Measurements from ENCODE around the gene SULT4A1.

SULT4A1 gene

DNA sequence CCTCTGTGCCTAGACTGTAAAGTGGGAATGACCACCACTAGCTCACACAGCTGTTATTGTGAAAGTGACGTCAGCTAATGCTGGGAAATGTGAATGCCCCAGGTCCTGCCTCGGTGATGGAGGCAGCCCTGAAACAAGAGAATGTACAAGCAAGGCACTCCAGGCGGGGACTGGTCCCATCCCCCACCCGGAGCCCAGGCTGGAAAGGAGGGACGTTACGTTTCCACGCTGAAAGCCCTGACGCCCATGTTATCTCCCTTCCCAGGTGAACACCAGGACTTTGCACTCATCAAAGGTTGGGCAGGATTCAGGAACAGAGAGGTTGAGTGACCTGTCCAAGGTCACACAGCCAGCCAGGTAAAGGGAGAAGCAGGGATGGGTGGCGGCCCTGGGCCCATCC lies 784 bp downstream of the SULT4A1 start:
- H3K4me1 ChIP-seq (ENCODE audit: control insufficient read depth, insufficient read depth, low read length), result peaks cover 7% of the 10 kb centered on the region
- no peak overlapping the region for H3K27ac ChIP-seq (ENCODE audit: low read length)
- H3K36me3 ChIP-seq (ENCODE audit: control insufficient read depth, insufficient read depth, low read length), result no peaks in the 10 kb centered on the region
- no peak for DNase-seq (ENCODE audit: low read depth, low spot score)
- no peaks in the 10 kb centered on the region for H3K9me3 ChIP-seq (ENCODE audit: control insufficient read depth, insufficient read depth, low read length)
- H3K27me3 ChIP-seq (ENCODE audit: control insufficient read depth, insufficient read depth, low read length), result no peaks in the 10 kb centered on the region
- no CpG with 5 or more reads among the region's 9 CpGs for WGBS (ENCODE audit: insufficient coverage, insufficient read length)
- H3K4me3 ChIP-seq (ENCODE audit: low read length), result peak overlapping the region; percentile 75; the same call in 1 of the 2 replicates

DNA sequence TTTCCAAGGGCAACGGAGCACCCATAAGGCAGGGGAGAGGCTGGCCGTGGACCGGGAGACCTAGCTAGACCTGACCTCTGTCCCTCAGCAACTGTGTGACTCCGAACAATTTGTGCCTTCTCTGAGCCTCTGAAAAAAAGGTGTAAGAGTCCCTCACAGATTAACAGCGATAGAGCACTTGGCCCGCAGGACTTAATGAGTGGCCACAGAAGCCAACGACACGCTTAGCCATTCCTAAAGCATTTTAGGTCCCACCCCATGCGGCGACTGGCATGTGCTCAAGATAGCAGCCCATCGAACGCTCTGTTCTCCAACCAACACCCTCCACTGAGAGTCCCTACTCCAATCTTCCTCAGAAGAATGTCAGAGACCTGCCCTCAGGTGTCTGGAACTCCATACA lies 1.5 kb downstream of the SULT4A1 start:
- no CpG with 5 or more reads among the region's 12 CpGs for whole genome bisulfite sequencing (ENCODE audit: insufficient coverage, insufficient read length)
- Histone ChIP-seq H3K4me1 (ENCODE audit: control insufficient read depth, insufficient read depth, low read length) (peaks cover 7% of the 10 kb centered on the region), H3K9me3 (ENCODE audit: control insufficient read depth, insufficient read depth, low read length) (no peaks in the 10 kb centered on the region), H3K27me3 (ENCODE audit: control insufficient read depth, insufficient read depth, low read length) (no peaks in the 10 kb centered on the region), H3K4me3 (ENCODE audit: low read length) (no peak overlapping the region), H3K36me3 (ENCODE audit: control insufficient read depth, insufficient read depth, low read length) (no peaks in the 10 kb centered on the region), H3K27ac (ENCODE audit: low read length) (no peak overlapping the region)
- DNase-seq (ENCODE audit: low read depth, low spot score), result no peak

DNA sequence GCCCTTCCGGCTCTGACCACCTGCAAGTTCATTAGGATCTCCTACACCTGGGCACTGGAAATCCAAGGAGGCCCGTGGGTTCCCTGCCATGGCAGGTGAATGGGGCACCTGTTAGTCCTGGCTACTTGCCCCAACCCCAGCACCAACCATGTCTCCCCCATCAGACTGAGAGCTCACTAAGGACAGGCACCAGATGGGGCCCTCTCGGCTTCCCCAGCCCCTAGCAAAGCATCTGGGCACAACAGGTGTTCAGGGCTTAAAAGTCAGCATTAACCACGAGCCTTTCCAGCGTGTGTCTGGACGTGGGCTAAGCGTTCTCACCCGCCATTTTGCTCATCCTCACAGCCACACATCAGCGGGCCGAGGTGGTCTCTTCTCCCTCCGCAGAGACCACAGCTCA lies 2.2 kb downstream of the SULT4A1 start:
- no CpG with 5 or more reads among the region's 11 CpGs for WGBS (ENCODE audit: insufficient coverage, insufficient read length)
- peaks cover 7% of the 10 kb centered on the region for H3K4me1 ChIP-seq (ENCODE audit: control insufficient read depth, insufficient read depth, low read length)
- no peaks in the 10 kb centered on the region for H3K27me3 ChIP-seq (ENCODE audit: control insufficient read depth, insufficient read depth, low read length)
- DNase-seq (ENCODE audit: low read depth, low spot score), result no peak
- H3K9me3 ChIP-seq (ENCODE audit: control insufficient read depth, insufficient read depth, low read length), result no peaks in the 10 kb centered on the region
- no peaks in the 10 kb centered on the region for H3K36me3 ChIP-seq (ENCODE audit: control insufficient read depth, insufficient read depth, low read length)
- H3K4me3 ChIP-seq (ENCODE audit: low read length), result no peak overlapping the region
- H3K27ac ChIP-seq (ENCODE audit: low read length), result no peak overlapping the region

DNA sequence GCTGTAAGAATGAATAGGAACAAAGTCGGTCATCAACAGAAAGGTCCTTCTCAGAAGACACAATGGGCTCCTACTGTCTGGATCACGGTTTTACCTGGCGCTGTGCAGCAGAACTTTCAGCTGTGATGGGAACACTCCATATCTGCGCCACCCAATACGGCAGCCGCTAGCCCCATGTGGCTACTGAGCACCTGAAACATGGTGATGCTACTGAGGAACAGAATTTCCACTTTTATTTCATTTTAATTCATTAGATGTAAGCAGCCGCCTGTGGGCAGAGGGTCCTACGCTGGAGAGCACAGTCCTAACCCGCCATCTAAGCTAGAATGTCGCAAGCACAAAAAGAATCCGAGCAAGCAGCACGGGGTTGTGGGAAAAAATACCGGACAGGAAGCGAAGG lies 2.7 kb downstream of the SULT4A1 start:
- Histone ChIP-seq H3K4me3 (ENCODE audit: low read length) (no peak overlapping the region), H3K27me3 (ENCODE audit: control insufficient read depth, insufficient read depth, low read length) (no peaks in the 10 kb centered on the region), H3K36me3 (ENCODE audit: control insufficient read depth, insufficient read depth, low read length) (no peaks in the 10 kb centered on the region; the same call in 1 of the 2 replicates), H3K4me1 (ENCODE audit: control insufficient read depth, insufficient read depth, low read length) (peaks cover 7% of the 10 kb centered on the region), H3K9me3 (ENCODE audit: control insufficient read depth, insufficient read depth, low read length) (no peaks in the 10 kb centered on the region), H3K27ac (ENCODE audit: low read length) (no peak overlapping the region)
- WGBS (ENCODE audit: insufficient coverage, insufficient read length), result no CpG with 5 or more reads among the region's 14 CpGs
- DNase-seq (ENCODE audit: low read depth, low spot score), result no peak

DNA sequence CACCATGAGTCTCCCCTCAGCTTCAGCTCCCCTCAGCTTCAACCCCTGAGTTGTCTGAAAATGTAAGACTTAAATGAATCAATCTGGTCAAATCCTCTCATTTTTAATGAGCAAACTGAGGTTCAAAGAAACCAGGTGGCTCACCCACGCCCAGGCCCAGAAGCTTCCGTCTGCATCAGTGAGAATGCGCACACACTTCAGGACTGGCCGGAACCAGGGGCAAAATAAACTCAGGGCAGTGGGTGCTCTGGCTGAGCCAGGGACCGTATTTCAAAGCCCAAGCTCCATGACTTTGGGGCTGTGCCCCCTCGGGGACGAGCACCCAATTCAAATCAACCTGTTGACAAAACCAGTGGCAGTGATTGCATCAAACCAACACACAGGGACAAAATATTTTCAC lies 3.1 kb downstream of the SULT4A1 start:
- no CpG with 5 or more reads among the region's 7 CpGs for WGBS (ENCODE audit: insufficient coverage, insufficient read length)
- no peak for DNase-seq (ENCODE audit: low read depth, low spot score)
- H3K4me1 ChIP-seq (ENCODE audit: control insufficient read depth, insufficient read depth, low read length), result peaks cover 7% of the 10 kb centered on the region
- H3K27me3 ChIP-seq (ENCODE audit: control insufficient read depth, insufficient read depth, low read length), result no peaks in the 10 kb centered on the region
- H3K4me3 ChIP-seq (ENCODE audit: low read length), result no peak overlapping the region
- H3K36me3 ChIP-seq (ENCODE audit: control insufficient read depth, insufficient read depth, low read length), result no peaks in the 10 kb centered on the region; the same call in 1 of the 2 replicates
- H3K9me3 ChIP-seq (ENCODE audit: control insufficient read depth, insufficient read depth, low read length), result no peaks in the 10 kb centered on the region
- no peak overlapping the region for H3K27ac ChIP-seq (ENCODE audit: low read length)

DNA sequence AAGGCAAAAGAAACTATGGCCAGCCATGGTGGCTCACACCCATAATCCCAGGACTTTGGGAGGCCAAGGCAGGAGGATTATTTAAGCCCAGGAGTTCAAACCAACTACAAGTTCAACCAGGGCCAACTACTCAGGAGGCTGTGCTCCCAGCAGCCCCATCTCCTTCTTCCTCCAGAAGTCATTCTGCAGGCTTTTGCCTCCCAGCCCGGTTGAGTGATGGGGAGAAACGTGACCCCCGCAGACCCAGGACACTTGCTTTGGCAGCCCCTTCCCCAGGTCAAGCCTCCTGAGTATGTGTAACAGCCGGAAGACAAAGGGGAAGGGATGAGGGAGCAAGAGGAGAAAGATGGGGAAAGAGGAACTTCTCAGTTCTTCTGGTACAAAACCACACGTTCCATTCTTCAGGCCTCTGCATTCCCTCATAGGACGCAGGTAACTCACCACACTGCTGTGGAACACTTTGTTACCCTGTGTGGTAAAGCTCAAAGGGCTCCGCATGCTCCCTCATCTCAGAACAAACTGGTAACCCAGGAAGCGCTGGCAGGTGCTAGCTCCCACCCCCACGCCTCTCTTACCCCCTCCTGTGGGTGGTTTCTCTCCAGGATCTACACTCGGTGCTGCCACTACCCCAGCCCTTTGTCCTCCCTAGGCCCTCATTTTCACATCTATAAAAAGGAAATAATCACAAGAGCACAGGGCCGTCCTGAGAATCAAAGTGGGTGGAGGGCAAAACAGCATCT lies 4.0 kb downstream of the SULT4A1 start:
- DNase-seq (ENCODE audit: low read depth, low spot score), result no peak
- no CpG with 5 or more reads among the region's 11 CpGs for WGBS (ENCODE audit: insufficient coverage, insufficient read length)
- Histone ChIP-seq H3K4me1 (ENCODE audit: control insufficient read depth, insufficient read depth, low read length) (peaks cover 8% of the 10 kb centered on the region), H3K4me3 (ENCODE audit: low read length) (no peak overlapping the region), H3K27me3 (ENCODE audit: control insufficient read depth, insufficient read depth, low read length) (no peaks in the 10 kb centered on the region), H3K36me3 (ENCODE audit: control insufficient read depth, insufficient read depth, low read length) (no peaks in the 10 kb centered on the region; the same call in 1 of the 2 replicates), H3K9me3 (ENCODE audit: control insufficient read depth, insufficient read depth, low read length) (no peaks in the 10 kb centered on the region), H3K27ac (ENCODE audit: low read length) (no peak overlapping the region)

DNA sequence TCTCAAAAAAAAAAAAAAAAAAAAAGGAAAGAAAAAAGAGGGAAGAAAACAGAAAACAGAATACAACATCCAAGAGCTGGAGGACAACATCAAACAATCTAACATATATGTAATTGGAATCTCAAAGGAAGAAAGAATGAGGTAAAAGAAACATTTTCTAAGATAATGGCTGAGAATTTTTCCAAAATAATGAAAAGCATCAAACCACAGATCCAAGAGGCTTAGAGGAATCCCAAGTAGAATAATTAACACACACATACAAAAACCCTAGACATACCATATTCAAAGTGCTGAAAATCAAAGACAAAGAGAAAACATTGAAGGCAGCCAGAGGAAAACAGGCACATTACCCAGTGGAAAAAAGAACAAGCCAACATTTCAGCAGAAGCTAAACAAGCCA lies 4.9 kb downstream of the SULT4A1 start:
- no peak for DNase-seq (ENCODE audit: low read depth, low spot score)
- Histone ChIP-seq H3K27me3 (ENCODE audit: control insufficient read depth, insufficient read depth, low read length) (no peaks in the 10 kb centered on the region), H3K4me1 (ENCODE audit: control insufficient read depth, insufficient read depth, low read length) (peaks cover 8% of the 10 kb centered on the region), H3K36me3 (ENCODE audit: control insufficient read depth, insufficient read depth, low read length) (no peaks in the 10 kb centered on the region; the same call in 1 of the 2 replicates), H3K27ac (ENCODE audit: low read length) (no peak overlapping the region), H3K9me3 (ENCODE audit: control insufficient read depth, insufficient read depth, low read length) (no peaks in the 10 kb centered on the region), H3K4me3 (ENCODE audit: low read length) (no peak overlapping the region)

DNA sequence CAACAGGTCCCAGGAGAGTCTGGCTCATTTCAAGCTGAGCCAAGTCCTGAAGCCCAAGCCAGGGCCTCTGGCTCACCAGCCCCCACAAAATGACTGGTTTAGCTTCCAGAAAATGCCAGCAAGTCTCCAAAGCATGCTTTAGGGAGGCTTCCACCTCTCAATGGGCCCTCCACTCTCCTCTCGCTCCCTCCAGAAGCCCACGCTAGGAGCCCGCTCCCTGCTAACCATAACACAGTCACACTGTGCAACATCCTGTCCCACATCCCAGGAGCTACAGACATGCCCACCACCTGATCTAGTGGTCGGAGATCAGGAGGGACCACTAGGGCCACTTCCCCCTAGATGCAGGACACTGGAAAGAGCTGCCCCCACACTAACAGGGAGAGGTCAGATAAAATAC lies 6.9 kb downstream of the SULT4A1 start:
- Histone ChIP-seq H3K9me3 (ENCODE audit: control insufficient read depth, insufficient read depth, low read length) (no peaks in the 10 kb centered on the region), H3K4me1 (ENCODE audit: control insufficient read depth, insufficient read depth, low read length) (peaks cover 5% of the 10 kb centered on the region), H3K27me3 (ENCODE audit: control insufficient read depth, insufficient read depth, low read length) (no peaks in the 10 kb centered on the region), H3K4me3 (ENCODE audit: low read length) (no peak overlapping the region), H3K27ac (ENCODE audit: low read length) (no peak overlapping the region), H3K36me3 (ENCODE audit: control insufficient read depth, insufficient read depth, low read length) (no peaks in the 10 kb centered on the region; the same call in 1 of the 2 replicates)
- DNase-seq (ENCODE audit: low read depth, low spot score), result no peak
- no CpG with 5 or more reads among the region's 4 CpGs for WGBS (ENCODE audit: insufficient coverage, insufficient read length)

DNA sequence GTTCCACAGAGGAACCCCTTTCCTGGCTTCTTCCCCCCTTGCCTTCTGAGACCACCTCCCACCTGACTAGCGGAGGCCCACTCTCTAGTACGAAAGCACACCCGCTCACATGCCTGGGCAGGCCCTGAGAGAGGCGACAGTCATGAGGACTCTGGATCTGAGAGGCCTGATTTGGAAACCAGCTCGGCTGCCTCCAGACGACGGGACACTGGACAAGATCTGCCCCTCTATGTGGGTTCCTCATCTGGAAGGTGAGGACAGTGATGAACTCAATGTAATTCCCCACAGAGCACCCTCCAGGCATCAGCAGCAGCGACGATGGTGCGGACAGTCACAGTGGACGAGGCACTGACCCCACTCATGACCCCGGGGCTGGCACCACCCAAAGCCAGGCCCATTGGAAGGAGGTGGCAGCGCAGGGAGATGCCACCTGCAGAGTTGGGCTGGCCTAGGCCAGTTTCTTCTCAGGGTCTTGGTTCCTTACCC lies 7.5 kb downstream of the SULT4A1 start:
- Histone ChIP-seq H3K36me3 (ENCODE audit: control insufficient read depth, insufficient read depth, low read length) (no peaks in the 10 kb centered on the region; the same call in 1 of the 2 replicates), H3K9me3 (ENCODE audit: control insufficient read depth, insufficient read depth, low read length) (no peaks in the 10 kb centered on the region), H3K4me3 (ENCODE audit: low read length) (no peak overlapping the region), H3K4me1 (ENCODE audit: control insufficient read depth, insufficient read depth, low read length) (peaks cover 5% of the 10 kb centered on the region), H3K27ac (ENCODE audit: low read length) (no peak overlapping the region), H3K27me3 (ENCODE audit: control insufficient read depth, insufficient read depth, low read length) (no peaks in the 10 kb centered on the region)
- no CpG with 5 or more reads among the region's 13 CpGs for WGBS (ENCODE audit: insufficient coverage, insufficient read length)
- DNase-seq (ENCODE audit: low read depth, low spot score), result no peak

DNA sequence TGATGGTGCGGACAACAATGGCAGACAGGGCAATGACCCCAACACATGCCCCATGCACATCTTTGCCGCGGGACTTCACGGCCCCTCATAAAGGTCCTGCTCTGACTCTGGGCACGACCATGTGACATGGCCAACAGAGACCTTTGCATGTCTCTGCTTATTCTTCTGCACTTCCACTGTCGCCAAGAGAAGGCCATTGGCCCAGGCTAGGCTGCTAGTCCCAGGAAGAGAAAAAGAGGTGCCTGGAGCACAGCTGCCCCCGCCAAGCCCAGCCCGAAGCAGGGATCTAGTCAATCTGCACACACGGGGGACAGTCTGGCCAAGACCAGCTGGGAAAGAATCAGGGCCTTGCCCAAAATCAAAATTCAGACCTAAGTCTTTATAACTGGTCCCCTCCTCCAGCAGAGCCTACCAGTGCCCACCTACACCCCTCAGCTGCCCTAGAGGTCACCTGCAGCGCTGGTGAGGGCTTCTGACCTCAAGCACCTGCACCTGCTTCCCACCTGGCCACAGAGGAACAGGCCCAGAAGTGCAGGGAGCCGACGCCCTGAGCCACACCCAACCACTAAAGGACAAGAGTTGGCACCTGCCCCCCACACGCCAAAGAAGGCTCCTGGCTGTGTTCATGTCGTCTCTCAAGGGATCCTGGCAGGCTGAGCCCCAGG lies 8.1 kb downstream of the SULT4A1 start:
- Histone ChIP-seq H3K27ac (ENCODE audit: low read length) (no peak overlapping the region), H3K27me3 (ENCODE audit: control insufficient read depth, insufficient read depth, low read length) (no peaks in the 10 kb centered on the region), H3K9me3 (ENCODE audit: control insufficient read depth, insufficient read depth, low read length) (no peaks in the 10 kb centered on the region), H3K36me3 (ENCODE audit: control insufficient read depth, insufficient read depth, low read length) (no peaks in the 10 kb centered on the region; the same call in 1 of the 2 replicates), H3K4me3 (ENCODE audit: low read length) (no peak overlapping the region), H3K4me1 (ENCODE audit: control insufficient read depth, insufficient read depth, low read length) (peaks cover 4% of the 10 kb centered on the region)
- WGBS (ENCODE audit: insufficient coverage, insufficient read length), result no CpG with 5 or more reads among the region's 14 CpGs
- DNase-seq (ENCODE audit: low read depth, low spot score), result no peak

All from iPS DF 6.9 (cell line).